ENCODE data around the gene HAO2. TPM values are rescaled to one million over a fixed set of nuclear protein-coding genes. Genes with fewer than 3 reads are reported as not detected.

The HAO2 gene
- total RNA-seq, 4 donors from 2014 or later, result not detected

- no peak for ATAC-seq (ENCODE audit: low FRiP score)
- no peak for DNase-seq (ENCODE audit: low spot score)
- no peak for TF ChIP-seq CTCF (IDR thresholded peaks at IDR 0.05)
These were observed 41.5 kb upstream of the HAO2 start for GRCh38 chr1:119327094-119327449.

GRCh38 chr1:119327450-119328155 lies 41.0 kb upstream of the HAO2 start:
- ATAC-seq (ENCODE audit: low FRiP score) (no peak), DNase-seq (ENCODE audit: low spot score) (no peak)
- TF ChIP-seq CTCF (IDR thresholded peaks at IDR 0.05), result no peak

GRCh38 chr1:119329541-119330461 lies 38.8 kb upstream of the HAO2 start:
- DNase-seq (ENCODE audit: low spot score) (no peak), ATAC-seq (ENCODE audit: low FRiP score) (no peak)
- no peak for TF ChIP-seq CTCF (IDR thresholded peaks at IDR 0.05)

GRCh38 chr1:119330466-119331189 lies 38.0 kb upstream of the HAO2 start:
- DNase-seq (ENCODE audit: low spot score), result no peak
- ATAC-seq (ENCODE audit: low FRiP score), result no peak
- no peak for TF ChIP-seq CTCF (IDR thresholded peaks at IDR 0.05)

GRCh38 chr1:119331190-119331515 lies 37.4 kb upstream of the HAO2 start:
- DNase-seq (ENCODE audit: low spot score) (no peak), ATAC-seq (ENCODE audit: low FRiP score) (no peak)
- no peak for TF ChIP-seq CTCF (IDR thresholded peaks at IDR 0.05)

GRCh38 chr1:119331915-119332314 lies 36.7 kb upstream of the HAO2 start:
- no peak for DNase-seq (ENCODE audit: low spot score)
- TF ChIP-seq CTCF (IDR thresholded peaks at IDR 0.05), result no peak
- no peak for ATAC-seq (ENCODE audit: low FRiP score)

Measured in omental fat pad (tissue), 4 donors.